CD1c-positive myeloid dendritic cell (primary cell): ENCODE results near the gene BCL7A.

Experiments
- DNase-seq: peaks from one replicate; pipeline ENCODE4 v3.0.0-alpha.2; 2016; ENCODE audit errors: extremely low spot score

BCL7A gene

DNA sequence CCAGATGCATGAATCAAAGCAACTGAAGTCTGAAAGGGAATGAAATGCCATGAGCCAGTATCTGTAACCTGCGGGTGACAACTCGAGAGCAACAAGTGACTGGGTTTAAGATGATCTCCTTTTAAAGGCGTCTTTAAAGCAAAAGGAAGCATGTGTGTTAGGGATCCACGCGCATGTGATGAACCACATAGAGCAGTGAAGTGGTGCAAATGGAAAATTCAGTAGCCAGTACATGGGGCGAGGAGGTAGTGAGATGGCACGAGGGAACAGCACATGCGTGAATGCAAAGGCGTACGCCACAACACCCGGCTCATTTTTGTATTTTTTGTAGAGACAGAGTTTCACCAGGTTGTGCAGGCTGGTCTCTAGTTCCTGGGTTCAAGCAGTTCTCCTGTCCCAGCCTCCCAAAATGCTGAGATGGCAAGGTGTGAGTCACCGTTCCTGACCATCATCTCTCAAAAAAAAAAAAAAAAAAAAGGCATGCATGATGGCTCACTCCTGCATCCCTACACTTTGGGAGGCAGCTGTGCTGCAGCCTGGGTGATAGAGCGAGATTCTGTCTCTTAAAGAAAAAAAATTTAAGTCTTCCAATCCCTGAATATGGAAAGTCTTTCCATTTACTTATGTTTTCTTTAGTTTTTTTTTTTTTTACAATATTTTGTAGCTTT lies 24.6 kb upstream of the BCL7A start:
- DNase-seq = no peak

- DNase-seq = no peak
Observed at GRCh38 chr12:122001466-122002209, 20.0 kb upstream of the BCL7A start.

- DNase-seq = no peak
Observed at GRCh38 chr12:122003651-122004611, 17.8 kb upstream of the BCL7A start.

DNA sequence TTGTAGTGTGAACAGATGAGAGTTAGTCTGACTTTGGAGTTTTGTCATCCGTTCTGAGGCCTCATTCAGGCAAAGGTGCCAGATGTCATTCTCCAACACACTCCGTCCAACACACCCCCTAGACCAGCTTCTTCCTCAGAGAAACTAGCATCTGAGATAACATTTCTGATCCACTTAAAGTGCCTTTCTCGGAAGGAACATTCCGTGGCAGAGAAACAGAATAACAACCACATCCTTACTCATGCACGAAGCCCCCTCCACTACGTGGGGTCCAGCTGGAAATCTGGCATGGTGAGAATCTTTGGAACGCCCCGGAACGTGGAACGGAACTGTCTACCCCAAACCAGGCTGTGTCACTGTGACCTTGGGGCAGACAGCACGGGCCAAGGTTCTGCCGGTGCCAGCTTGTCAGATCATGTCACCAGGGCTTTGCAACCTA lies 17.0 kb upstream of the BCL7A start:
- no peak for DNase-seq

- DNase-seq = no peak
Observed at GRCh38 chr12:122005252-122005776, 16.4 kb upstream of the BCL7A start.

- no peak for DNase-seq
Observed at GRCh38 chr12:122006186-122006926, 15.3 kb upstream of the BCL7A start.

DNA sequence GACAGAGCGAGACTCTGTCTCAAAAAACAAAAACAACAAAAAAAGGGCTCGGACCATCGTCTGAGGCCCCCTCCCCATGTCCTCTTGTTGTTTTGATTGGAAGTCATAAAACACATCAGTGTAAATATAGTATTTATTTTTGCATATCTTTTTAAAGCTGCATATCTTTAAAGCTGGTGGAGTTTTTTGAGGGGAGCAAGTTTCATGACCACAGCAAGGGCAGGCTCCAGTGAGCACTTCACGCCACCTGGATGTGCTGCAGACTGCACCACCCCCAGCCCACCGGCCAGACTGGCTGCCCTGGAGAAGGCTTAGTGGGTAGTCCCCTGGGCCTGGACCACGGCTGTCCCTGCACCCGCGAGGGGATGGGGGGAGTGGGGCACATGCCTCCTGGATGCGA lies 11.9 kb upstream of the BCL7A start:
- DNase-seq = no peak

DNA sequence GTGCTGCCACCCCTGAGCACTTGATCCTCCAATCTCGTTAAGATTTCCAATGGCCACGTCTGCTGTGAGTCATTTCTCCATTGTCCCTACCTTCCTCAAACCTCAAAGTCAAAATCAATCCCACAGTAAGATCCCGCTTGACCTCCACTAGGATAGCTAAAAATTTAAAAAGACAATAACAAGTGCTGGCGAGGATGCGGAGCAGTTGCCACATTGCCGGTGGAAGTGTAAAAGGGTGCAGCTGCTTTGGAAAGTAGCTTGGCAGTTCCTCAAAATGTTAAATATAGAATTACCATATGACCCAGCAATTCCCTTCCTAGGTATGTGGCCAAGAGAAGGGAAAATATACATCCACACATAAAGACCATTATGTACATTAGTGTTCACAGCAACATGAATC lies 9.5 kb upstream of the BCL7A start:
- peak; percentile 35 for DNase-seq

- DNase-seq = peak; percentile 14
Observed at GRCh38 chr12:122013136-122013535, 8.5 kb upstream of the BCL7A start.

DNA sequence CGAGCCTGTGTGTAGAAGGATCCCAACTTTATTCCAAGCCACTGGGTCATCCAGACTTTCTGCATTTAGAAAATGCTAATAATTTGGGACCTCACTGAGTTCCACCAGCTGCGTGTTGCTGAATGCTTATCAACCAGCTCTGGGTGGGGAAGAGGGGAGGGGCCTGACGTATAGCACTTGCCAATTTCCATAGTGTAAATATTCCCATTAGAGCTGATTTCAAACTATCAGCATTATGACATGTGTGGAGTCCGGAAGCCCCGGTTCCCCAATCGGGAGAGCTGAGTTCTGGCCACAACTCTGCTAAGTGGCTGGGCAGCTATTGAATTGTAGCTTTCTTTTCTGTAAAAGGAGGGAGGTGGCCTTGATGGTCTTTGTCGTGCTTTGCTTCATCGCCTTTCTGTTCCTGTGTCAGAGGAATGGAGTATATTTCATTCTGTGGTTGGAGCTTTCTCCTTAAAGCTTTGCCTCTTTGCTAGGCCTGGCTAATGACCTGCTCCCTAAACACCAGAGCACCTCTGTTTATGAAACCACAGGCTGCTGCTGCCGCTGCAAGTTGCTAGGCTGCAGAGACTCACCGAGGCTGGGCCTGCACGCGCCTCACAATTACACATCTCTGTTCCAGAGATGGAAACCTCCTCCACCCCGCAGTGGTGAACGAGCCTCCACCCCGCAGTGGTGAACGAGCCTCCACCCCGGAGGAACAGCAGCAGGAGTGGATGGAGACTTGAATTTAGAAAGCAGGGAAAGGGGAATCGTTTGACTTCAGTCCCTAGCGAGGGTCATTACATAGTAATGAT lies 7.7 kb upstream of the BCL7A start:
- peak; percentile 24 for DNase-seq

- DNase-seq = no peak
Observed at GRCh38 chr12:122014781-122015180, 6.9 kb upstream of the BCL7A start.

- DNase-seq = no peak
Observed at GRCh38 chr12:122018457-122018856, 3.2 kb upstream of the BCL7A start.

DNA sequence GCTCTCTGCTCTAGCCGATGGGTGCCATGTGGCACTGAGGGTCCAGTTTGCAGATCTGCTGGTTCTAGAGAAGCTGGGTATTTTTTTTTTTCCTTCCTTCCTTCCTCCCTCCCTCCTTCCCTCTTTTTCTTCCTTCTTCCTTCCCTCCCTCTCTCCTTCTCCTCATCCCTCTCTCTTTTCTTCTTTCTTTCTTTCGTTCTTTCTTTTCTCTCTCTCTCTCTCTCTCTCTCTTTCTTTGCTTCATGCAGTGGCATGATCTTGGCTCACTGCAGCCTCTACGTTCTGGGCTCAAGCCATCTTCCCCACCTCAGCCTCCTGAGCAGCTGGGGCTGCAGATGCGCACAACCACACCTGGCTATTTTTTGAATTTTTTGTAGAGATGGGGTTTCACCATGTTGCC lies 2.7 kb upstream of the BCL7A start:
- DNase-seq = no peak

- DNase-seq = no peak
Observed at GRCh38 chr12:122020795-122021192, 890 bp upstream of the BCL7A start.

DNA sequence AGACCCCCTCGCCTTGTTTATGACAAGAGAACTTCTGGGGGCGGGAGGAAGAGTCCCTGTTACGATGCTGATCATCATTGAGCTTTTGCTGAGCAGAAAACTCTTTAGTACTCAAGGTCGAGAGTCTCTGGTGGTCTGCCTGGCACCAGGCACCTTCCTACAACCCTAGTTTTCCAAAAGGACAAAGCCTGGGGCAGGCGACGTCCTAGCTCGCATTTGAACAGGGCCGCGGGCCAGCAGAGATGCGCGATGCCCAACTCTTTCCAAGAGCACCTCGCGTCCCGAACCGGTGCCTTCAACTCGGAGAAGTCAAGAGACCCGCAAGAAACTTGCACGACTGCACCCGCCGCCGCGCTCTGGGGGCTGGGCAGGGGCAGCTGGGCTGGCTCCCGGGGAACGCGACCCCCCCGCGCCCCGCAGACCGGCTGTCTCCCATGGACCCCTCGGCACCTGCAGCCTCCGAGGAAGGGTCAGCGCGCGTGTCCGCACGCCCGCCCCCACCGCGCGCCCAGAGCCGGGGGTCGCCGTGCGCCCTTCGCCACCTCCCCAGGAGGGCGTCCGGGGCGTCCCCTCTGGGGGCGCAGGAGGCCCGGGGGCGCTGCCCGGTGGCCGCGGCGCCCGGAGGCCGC lies 377 bp upstream of the BCL7A start:
- peak; percentile 18 for DNase-seq

DNA sequence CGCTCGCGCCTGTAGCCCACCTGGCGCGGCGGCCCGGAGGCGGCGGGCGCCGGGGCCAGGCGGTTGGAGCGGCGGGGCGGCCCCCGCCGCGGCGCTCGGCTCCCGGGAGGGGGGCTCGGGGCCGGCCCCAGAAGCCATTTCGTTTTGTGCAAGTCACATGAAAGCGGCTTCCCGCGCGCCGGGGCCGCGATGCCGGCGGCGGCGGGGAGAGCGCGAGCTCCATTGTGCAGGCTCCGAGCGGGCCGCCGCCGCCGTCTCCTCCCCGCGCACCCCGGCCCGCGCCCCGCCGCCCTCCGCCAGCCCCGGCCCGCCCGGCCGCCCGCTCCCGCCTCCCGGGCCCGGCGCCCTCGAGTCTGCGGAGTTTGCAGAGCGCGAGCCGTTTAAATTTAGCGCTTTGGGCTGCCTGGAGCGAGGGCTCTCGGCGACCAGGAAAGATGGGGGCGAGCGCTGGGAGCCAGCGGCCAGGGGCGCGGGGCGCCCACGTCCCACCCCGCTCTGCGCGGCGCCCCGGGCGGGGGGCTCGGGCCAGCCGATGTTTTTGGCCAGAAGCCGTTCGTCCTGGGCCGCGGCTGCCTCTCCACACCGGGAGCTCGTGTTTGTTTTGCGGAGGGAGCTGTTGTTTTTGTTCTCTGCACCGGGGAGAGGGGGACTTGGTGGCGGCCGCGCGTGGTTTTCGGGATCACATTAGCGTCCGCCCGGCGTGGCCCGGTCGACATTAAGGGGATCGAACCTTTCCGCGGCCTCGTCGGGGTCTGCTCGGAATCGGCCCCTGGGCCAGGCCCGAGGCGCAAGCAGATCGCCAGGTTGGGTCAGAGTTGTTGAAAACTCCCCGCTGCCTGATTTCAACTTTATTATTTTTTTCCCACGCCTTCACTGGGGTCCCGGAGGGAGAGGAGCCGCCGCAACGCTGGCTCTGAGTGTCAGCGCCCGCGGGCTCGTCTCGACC lies 982 bp downstream of the BCL7A start:
- DNase-seq = peak; percentile 56

- DNase-seq = peak; percentile 57
Observed at GRCh38 chr12:122023339-122024131, 1.9 kb downstream of the BCL7A start.
